ENCODE results near the gene WDR27.

WDR27 gene

GRCh38 chr6:169701954-169702839 lies at the start of gene WDR27, which contains the start of gene C6orf120:
Gene WDR27, minus strand, starts transcription at chr6:169702029. Its CDS starts 13,024 bp downstream, at chr6:169689005.
Gene C6orf120, plus strand, starts transcription at chr6:169702126. Its CDS starts 334 bp downstream, at chr6:169702460.
- peak; percentile 98 for DNase-seq

DNA sequence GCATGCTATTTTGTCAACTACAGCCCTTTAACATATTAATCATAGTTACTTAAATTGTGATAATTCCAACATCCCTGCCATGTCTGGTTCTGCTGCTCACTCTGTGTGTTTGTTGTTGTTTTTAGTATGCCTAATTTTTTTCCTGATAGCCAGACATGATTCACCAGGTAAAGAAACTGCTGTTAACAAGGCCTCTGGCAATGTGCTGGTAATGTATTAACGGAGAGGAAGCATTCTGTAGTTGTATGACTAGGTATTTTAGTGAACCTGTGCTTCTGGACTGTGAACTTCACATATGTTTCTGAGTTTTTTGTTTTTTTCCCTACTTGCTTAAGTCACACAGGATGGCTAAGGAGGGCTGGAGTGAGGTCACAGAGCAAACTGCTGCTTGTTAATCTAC lies 44.7 kb upstream of the WDR27 start:
- no peak for DNase-seq

- DNase-seq, result no peak
Measured at GRCh38 chr6:169745405-169745804, 43.6 kb upstream of the WDR27 start.

DNA sequence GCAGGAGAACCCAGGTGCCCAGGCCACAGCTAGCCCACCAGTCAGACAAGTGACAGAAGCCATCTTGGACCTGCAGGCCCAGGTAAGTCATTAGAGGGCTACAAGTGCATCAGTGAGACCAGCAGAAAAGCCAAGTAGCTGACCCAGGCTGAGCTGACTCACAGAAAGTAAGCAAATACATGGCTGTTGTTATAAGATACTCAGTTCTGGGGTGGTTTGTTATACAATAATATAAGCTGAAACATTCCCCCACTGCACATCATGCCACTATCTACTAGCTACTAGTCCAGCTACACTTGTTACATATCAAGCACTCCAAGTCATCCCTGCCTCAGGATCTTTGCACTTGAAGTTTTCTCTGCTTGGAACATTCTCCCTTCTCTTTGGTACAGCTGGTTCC lies 39.5 kb upstream of the WDR27 start:
- no peak for DNase-seq

DNA sequence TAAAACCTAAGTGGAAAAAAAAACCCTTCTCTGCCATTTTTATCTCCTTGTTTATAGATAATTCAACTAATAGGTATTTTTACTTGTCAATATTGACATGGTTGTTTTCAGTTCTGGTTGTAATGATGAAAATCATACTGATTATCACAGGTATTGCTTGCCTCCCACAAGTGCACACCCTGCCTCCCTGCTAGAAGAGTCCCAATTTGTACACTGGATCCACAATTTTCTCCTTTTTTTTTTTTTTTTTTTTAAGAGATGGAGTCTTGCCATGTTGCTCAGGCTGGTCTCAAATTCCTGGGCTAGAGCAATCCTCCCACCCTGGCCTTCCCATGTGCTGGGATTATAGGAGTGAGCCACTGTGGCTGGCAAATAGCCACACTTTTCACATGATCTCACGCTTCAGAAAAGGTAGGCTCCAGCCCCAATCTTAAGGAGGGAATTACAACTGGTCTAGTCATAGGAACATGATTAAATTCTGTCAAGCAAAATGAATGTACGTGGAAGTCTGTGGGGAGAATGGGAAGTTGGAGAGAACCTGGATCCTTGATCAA lies 37.2 kb upstream of the WDR27 start:
- no peak for DNase-seq

DNA sequence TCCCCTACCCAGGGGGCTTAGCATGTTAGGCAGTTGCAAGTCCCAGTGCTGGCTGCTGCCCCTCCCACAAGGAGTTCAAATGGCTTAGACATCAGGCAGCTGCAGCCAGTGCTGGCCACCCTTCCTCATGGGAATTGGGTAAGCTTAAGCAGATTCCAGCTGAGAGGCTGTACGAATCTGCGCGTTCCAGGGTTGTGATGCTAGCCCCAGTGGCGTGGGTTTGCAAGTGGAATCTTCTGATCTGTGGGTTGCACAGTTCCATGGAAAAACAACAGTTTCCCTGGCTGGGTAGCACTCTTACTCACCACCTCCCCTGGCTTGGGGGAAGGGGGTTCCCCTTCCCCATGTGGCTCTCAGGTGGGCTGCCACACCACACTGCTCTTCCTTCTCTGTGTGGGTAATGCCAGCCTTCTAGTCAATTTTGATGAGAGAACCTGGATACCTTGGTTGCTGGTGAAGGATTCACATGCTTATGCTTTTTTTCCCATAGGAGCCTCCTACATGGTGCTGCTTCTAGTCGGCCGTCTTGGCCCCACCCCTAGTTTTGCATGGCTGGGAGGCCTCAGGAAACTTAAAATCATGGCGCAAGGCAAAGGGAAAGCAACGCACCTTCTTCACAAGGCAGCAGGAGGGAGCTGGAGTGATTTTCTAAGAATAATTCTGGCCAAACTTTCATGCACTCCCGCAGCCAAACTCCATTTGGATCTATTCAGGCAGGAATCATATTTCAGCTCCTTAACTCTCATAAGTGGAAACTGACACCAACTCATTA lies 36.6 kb upstream of the WDR27 start:
- DNase-seq, result no peak

DNA sequence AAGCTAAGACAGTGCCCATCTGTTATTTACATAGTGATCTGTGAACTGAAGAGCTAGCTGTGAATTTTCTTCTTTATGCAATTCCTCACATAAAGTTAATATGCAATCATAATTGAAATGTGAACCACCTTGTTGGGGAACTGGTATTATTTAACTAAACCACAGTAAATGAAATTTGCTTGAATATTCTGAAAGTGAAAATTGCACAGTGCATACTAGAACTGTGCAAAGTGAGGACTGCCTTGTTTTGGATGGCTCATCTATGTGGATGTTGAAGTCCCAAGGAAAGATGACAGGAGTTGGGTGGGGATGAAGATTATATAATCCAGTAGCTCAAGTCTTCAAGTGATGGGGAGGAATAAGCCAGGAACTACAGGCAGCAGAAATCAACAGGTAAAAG lies 28.1 kb upstream of the WDR27 start:
- no peak for DNase-seq

DNA sequence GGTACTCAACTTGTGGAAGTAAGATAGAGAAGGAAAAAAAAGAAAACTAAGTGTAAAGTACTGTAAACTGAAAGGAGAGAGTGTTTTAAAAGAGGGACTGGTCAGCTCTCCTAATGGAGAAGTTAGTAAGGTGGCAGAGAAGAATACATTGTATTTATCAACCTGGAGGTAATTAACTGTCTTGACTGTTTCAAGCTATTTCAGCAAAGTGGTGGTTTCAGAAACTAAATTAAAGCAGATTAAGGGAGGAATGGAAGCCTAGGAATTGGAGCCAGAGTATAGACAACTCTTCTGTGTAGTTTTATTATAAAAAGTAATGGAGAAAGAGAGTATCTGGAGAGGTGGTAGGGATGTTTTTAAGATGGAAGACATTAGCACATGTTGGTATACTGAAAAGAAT lies 25.1 kb upstream of the WDR27 start:
- no peak for DNase-seq

- no peak for DNase-seq
Measured at GRCh38 chr6:169726049-169726400, 24.2 kb upstream of the WDR27 start.

DNA sequence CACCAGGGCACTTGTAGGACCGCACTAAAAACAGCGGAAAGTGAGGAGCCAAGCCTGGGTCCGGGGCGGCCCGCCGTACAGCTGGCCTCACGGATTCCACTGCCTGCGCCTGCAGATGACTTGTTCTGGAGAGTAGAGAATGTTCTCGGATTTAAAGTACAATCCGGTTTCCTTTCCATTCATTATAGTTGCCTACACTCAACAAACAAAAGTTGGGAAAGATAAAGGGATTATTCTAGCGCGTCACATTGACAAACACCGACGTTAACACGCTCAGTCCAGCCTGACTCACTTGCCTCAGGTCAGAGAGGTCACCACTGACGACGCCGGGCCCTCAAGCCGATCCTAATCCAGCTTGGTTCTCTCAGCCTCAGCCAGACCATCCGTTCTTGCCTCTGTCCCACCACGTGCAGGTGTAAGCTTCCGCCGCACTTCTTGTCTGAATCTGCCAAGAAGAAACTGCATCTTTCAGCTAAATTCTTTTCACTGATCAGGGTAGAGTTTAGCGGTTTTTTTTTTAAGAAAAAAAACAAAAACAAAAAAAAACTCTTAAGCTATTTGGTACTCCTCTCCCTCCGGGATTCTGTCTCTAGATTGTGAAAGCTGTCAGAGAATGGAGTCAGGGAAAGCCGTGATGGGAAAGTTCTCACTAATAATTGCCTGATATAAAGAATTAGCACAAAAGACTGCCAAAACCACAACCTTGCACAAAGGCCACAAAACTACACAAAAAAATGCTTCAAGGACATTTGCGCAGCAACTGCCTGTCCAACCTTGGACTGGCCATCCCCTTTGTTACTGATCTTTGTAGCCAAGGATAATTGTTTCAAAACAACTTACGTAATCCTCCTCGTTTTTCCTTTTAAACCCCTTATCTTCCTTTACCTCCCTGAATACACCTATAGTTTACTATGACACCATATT lies 23.6 kb upstream of the WDR27 start:
- DNase-seq, result no peak

DNA sequence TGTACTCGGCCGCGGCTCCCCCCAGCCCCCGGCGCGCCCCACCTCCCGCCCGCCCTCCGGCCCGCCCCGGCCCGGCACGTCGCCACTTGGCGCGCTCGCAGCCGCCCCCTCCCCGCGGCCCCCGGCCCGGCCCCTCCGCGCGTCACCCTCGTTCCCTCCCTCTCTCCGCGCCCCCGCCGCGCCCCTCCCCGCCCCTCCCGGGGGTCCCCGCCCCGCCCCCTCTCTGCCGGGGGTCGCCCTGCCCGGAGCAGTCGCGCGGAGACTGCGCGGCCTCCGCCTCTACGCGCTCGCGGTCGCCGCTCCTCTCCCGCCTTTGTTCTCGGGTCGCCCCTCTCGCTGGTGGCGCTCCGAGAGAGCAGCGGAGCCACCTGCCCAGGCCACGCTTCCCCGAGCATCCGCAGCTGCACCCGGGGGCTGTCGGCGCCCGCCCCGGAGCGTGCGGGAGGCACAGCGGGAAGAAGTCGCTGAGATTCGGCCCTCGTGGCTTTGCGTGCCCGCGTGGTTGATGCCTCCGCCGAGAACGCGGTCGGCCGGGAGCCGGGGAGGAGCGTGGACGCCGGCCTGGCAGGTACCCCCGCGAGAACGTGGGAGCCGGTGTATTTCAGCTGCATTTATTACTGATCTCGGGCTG lies 22.8 kb upstream of the WDR27 start, which contains the start of gene PHF10:
TSS of gene PHF10 (minus strand) at position 7 of the 631 bp plus-strand sequence. CDS start 569 bp downstream, outside the sequence.
- peak; percentile 67 for DNase-seq

DNA sequence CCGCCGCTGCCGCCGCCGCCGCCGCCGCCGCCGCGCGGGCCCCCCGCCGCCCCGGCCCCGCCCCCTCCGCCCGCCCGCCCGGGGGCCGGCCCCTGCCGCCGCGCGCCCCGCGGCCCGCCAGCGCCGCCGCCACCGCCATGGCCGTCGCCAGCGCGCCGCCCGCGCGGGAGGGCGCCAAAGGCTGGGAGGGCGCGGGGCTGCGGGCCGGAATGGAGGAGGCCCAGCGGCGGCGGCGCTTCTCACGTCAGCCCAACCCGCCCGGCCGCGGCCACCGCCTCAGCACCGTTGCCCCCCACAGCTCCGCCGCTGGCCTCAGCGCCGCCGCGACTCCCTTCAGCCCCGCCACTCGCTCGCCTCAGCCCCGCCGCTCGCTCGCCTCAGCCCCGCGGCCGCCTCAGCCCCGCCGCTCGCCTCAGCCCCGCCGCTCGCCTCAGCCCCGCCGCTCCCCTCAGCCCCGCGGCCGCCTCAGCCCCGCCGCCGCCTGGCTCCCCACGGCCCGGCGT lies 22.2 kb upstream of the WDR27 start:
- DNase-seq, result peak; percentile 23

GRCh38 chr6:169723200-169723909 lies 21.5 kb upstream of the WDR27 start:
- DNase-seq, result peak; percentile 56

DNA sequence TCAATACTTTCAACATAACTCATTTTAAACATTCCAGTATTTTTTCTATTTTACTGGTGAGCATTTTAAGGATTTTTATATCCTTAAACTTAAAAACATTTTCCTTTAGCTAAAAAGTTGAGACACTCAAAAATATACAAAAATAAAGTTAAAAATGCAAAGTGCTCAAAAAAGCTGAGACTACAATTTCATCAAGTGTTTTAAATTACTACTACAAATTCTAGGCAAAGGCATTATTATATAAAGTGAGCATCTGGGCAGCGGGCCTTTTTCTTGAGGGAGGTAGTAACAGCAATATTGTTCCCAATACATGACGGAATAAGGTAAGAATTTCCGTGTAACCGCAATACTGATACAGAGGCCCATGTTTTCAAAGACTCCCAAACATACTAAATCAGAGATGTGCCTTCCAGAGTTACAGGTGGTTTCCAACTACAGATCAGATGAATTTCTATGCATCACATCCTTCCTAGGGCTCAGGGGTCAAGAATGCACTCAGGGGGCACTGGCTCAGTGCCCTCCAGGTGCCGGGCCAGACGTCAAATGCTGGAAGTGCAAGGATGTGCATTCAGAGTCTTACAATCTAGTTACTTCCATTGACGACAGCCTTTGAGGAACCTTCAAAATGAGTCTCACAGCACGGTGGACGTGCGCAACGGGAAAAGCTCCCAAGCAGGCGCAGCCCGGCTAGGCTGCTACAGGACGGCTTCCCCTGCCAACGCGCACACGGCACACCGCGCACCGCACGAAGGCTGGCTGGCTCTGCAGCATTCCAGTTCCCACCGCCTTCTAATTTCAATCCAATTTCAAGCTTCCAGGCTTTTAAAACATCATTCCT lies 20.8 kb upstream of the WDR27 start:
- peak; percentile 34 for DNase-seq

- DNase-seq, result no peak
Measured at GRCh38 chr6:169720207-169720855, 18.5 kb upstream of the WDR27 start.

GRCh38 chr6:169719117-169719516 lies 17.3 kb upstream of the WDR27 start:
- DNase-seq, result no peak

- DNase-seq, result no peak
Measured at GRCh38 chr6:169714595-169714994, 12.8 kb upstream of the WDR27 start.

DNA sequence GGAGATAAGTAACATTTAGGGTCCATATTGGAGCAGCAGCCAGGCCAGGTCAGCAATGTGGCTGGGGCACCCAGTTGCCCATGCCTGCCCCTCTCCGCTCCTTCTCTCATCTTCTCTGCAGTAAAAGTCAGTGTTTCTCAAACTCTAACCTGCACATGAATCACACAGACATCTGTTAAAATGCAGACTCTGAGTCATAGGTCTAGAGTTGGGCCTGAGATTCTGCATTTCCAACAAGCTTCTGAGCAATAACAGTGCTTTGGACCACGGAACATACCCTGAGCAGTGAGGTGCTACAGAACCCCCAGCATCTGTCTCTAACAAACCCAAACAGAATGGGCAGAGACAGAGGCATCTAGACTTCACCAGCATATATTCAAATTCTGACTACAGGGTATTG lies 12.3 kb upstream of the WDR27 start:
- DNase-seq, result no peak

GRCh38 chr6:169710009-169710408 lies 8.2 kb upstream of the WDR27 start:
- DNase-seq, result no peak

DNA sequence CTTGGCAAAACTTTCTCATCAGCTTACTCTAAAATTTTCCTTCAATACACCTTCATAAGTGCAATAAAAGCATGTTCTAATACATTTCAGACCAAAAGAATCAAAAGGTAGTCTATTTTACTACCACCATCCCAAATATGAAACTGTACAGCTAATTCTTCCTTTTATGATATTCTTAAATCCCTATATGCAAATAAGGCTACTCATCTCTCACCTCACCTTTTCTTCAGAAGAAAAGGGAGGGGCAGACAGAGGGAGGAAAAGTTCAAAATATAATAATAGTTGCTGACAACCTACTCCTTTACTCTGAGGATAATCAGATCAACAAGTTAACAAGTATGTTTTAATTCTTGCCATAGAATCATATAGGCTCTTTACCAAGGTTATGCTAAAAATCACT lies 7.5 kb upstream of the WDR27 start:
- no peak for DNase-seq

Data from activated CD4-positive, alpha-beta T cell treated with anti-CD3 and anti-CD28 coated beads, Interleukin-2, amount 50 U/mL, for 16 hours (primary cell).